ENCODE data around the gene KYAT1. TPM values are rescaled to one million over a fixed set of nuclear protein-coding genes. Genes with fewer than 3 reads are reported as not detected.
"Not testable (repeated sequence)": the region's sequence is repeated elsewhere in the genome, so short reads cannot be mapped to it uniquely, and the experiment has no call there.

KYAT1 gene
- total RNA-seq, 1 donor from 2014 or later = 9.2 TPM

DNA sequence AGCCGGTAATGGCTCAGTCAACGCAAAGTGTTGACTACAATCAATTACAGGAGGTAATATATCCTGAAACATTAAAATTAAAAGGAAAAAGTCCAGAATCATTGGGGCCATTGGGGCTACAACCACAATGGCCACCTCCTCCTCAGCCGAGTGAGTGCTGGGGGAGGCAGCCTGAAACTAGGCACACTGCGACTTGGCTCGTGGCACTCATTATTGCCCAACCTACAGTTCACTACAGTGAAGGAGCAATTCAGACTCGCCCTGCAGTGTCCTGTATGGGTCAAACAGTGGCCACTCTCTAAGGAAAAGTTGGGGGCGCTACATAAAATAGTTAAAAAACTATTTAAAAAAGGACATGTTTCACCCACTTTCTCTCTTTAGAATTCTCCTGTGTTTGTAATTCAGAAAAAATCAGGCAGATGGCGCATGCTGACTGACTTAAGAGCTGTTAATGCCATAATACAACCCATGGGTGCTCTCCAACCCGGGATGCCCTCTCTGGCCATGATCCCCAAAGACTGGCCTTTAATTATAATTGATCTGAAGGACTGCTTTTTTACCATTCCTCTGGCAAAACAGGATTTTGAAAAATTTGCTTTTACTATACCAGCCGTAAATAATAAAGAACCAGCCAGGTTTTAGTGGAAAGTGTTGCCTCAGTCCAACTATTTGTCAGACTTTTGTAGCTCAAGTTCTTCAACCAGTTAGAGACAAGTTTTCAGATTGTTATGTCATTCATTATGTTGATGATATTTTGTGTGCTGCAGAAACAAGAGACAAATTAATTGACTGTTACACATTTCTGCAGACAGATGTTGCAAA lies 29.8 kb downstream of the KYAT1 start:
- intact Hi-C loops (cut with DNase I) = not testable (repeated sequence)

DNA sequence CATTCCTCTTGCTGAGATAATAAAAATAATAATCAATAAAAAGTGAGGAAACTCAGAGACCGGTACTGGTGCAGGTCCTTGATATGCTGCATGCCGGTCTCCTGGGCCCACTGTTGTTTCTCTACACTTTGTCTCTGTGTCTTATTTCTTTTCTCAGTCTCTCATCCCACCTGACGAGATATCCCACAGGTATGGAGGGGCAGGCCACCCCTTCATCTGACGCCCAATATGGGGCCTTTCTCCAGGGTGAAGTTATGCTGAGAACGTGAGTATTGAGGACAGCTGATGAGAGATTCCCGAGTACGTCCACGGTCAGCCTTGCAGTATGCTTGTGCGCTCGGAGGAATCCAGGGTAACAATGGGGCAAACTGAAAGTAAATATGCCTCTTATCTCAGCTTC lies 30.7 kb downstream of the KYAT1 start:
- DNase-seq (ENCODE audit: low spot score); intact Hi-C loops (cut with DNase I): not testable (repeated sequence)

More for the DNA sequence above, 29.8 kb downstream of the KYAT1 start:
- not testable (repeated sequence) for DNase-seq (ENCODE audit: low spot score)

DNA sequence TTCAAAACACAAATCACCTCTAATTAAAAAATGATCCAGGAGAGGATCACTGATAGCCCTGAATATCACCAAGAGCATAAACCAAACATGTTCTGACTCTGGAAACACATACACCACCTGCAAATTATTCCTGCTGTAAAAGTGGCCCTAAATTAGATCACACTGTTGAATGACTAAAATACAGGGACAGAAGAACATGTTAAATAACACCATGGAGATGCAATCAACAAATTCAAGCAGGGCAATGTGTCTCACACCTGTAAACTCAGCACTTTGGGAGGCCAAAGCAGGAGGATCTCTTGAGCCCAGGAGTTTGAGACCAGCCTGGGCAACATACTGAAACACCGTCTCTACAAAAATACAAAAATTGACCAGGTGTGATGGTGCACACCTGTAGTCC lies 33.9 kb downstream of the KYAT1 start:
- no peak for DNase-seq (ENCODE audit: low spot score)
- intact Hi-C loops (cut with DNase I) = no loop called here

DNA sequence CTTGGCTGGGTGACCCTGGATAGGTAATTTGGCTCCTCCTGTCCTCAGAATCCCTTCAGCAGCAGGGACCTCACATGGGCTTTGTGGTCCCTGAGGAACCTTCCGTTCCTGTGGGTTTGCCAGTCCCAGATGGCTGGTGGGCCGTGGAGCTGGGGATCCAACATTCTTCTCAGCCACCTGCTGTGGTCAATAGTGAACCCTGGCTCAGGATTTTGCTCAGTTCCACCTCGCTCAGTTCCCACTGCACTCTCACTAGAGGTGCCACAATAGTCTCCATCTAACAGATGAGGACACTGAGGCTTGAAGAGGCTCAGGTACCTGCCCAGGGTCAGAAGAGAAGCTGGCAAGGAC lies 35.1 kb downstream of the KYAT1 start:
- no peak for DNase-seq (ENCODE audit: low spot score)
- intact Hi-C loops (cut with DNase I) = no loop called here

DNA sequence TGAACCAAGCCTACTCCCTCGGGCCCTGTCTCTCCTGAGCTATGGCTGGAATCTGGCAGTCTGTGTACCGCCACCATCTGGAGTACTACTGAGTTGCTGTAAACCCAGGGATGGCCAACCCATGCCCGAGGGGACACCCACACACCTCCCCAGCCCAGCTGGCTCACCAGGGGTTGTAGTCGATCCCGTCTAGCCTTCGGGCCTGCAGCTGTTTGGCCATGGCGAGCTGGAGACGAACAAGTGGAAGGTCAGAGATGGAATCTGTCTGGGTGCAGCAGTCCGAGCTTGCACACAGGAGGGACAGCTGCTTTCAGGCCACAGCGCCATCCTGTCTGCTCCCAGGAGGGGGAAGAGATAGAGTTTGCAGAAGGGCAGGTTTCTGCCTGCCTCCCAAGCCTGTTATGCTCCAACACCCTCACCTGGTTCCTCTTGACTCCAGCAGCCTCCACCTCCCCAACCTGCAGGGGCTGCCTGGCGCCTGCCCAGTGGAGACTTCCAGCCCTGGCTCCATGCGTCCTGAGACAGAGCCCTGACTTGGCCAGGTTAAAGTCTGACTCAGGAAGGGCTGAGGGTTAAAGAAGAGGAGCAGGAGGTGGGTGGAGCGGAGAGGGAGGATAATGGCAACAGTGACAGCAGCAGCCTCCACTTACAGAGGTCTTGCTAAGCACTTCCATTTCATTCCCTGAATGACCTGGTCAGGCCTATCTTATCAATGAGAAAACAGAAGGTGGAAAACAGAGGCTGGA lies 36.4 kb downstream of the KYAT1 start:
- intact Hi-C loops (cut with DNase I) = no loop called here
- DNase-seq (ENCODE audit: low spot score) = no peak

DNA sequence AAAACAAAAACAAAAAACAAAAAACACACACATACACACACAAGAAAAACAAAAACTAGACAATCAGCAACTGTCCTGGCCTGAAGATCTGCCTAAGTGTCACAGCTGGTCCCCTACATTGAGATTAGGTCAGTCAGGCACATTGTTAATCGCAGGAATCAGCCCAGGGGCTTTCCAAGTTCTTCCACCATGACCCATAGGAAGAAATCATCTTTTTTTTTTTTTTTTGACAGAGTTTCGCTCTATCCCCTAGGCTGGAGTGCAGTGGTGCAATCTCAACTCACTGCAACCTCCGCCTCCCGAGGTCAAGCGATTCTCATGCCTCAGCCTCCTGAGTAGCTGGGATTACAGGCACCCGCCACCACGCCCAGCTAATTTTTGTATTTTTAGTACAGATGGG lies 38.6 kb downstream of the KYAT1 start:
- DNase-seq (ENCODE audit: low spot score); intact Hi-C loops (cut with DNase I): not testable (repeated sequence)

DNA sequence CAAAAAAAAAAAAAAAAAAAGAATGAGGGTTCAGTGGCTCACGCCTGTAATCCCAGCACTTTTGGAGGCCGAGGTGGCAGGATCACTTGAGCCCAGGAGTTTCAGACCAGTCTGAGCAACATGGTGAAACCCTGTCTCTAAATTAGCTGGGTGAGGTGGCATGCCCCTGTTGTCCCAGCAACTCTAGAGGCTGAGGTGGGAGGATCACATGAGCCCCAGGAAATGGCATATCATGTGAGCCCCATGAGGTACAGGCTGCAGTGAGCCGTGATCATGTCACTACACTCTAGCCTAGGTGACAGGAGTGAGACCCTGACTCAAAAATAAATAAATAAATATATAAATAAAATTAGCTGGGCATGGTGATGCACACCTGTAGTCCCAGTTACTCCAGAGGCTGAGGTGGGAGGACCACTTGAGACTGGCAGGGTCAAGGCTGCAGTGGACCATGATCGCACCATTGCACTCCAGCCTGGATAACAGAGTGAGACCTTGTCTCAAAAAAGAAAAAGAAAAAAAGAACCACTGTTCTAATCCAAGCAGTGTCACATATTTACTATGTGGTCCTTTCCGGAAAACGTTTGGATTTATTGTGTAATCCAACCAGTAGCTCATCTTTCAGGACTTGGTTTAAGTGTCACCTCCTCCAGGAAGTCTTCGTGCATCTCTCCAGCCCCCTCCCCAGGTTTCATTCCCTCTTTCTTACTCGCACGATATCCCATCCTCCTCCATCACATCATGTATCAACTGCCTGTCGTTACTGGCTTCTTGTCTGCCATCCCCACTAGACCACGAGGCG lies 39.9 kb downstream of the KYAT1 start:
- intact Hi-C loops (cut with DNase I) = no loop called here
- DNase-seq (ENCODE audit: low spot score) = no peak

DNA sequence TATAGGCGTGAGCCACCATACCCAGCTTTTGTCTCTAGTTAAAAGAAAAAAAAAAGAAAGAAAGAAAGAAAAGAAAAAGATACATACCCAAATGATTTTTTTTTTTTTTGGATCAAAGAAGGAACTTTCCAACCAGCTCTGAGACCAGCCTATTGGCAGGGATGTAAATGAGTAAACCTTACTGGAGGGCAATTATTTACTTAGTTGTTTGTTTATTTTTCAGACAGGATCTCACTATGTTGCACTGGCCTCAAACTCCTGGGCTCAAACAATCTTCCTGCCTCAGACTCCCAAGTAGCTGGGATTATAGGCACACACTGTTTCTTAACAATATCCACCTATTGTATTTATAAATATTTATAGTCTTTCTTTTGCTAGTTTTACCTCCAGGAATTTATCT lies 41.2 kb downstream of the KYAT1 start:
- no peak for DNase-seq (ENCODE audit: low spot score)
- intact Hi-C loops (cut with DNase I) = no loop called here

DNA sequence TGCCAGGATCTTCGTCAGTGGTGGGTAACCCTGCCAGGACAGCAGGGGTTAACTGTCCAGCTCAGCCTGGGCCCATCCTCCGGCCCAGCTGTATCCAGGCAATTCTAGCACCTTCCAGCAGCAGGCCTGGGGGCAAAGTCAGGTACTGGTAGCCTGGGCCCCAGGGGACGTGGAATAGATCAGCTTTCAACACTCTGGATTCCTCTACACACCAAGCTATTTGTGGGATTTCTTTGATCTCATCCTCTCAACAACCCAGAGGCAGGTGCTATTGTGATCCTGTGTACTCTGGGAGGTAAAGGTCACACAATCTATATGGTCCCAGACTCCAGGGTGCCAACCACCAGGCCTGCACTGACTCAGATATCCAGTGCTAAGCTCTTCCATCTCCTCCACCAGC lies 43.4 kb downstream of the KYAT1 start:
- DNase-seq (ENCODE audit: low spot score) = no peak
- intact Hi-C loops (cut with DNase I) = no loop called here

DNA sequence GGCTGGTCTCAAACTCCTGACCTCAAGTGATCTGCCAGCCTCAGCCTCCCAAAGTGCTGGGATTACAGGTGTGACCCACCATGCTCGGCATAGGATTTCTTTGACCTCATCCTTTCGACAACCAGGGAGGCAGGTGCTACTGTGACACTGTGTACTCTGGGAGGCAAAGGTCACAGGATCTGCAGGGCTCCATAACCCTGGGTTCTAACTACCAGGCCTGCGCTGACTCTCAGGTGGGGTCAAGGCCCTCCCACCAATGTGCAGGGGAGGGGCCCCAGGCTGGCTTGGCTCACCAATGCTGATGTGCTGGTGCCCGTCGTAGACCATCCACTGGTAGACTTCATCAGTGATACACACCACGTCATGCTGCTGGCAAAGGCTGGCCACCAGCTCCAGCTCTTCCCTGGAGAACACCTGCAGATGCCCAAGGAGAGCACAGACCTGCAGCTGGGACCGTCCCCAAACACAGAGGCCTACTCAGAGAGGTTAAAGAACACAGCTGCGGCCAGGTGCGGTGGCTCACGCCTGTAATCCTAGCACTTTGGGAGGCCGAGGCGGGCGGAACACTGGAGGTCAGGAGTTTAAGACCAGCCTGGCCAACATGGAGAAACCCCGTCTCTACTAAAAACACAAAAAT lies 45.1 kb downstream of the KYAT1 start:
- no peak for DNase-seq (ENCODE audit: low spot score)
- intact Hi-C loops (cut with DNase I) = no loop called here

DNA sequence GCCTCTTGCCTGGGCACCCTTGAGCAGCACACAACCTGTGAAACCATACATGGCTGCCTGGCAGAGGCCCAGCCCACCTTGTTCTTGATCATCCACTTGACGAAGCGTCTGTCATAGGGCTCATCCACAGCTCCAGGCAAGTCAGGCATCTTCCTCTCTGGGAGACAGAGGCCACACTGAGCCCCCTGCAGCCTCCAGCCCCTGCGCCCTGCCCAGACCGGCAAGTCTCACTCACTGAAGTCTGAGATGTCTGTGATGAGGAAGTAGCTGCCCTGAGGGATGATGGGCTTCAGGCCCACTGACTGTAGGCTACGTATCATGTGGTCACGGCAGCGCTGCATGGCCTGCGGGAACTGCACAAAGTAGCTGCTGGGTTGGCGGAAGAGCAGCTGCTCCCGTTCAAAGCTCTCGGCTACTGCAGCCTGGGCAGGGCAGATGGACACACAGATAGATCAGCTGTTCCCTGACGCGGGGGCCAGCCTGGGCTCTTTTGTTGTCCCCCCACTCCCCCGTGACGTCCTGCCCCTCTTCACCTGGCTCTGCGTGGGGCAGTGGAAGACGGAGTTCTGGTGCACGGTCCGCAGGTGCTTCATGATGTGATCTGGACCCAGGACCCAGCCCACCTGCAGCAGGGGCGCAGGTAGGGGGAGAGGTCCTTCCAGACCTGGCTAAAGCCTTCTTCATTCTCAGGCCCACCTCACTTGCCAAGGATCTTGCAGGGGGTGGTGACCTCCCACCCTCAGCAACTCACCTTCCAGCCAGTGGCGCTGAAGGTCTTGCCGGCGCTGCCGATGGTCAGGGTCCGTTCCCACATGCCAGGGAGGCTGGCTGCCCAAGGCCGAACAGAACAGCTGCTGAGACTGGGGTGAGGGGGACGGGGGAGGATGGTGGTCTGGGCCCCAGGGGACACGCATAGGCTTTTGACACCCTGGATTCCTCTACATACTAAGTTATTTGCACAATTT lies 46.2 kb downstream of the KYAT1 start:
- DNase-seq (ENCODE audit: low spot score) = no peak
- intact Hi-C loops (cut with DNase I) = no loop called here

DNA sequence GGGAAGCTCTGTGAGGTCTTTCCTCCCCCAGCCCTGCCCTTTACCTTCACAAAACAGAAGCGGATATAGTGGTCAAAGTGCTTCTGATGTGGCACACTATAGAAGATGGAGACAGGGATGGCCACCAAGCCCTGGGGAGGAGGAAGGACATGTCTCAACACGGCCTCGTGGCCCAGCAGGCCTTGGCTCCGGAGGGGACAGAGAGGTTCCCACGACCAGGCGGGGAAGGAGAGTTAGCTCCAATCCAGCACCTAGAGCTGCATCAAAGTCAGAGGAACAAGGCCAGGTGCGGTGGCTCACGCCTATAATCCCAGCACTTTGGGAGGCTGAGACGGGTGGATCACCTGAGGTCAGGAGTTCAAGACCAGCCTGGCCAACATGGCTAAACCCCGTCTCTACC lies 48.1 kb downstream of the KYAT1 start:
- no peak for DNase-seq (ENCODE audit: low spot score)

DNA sequence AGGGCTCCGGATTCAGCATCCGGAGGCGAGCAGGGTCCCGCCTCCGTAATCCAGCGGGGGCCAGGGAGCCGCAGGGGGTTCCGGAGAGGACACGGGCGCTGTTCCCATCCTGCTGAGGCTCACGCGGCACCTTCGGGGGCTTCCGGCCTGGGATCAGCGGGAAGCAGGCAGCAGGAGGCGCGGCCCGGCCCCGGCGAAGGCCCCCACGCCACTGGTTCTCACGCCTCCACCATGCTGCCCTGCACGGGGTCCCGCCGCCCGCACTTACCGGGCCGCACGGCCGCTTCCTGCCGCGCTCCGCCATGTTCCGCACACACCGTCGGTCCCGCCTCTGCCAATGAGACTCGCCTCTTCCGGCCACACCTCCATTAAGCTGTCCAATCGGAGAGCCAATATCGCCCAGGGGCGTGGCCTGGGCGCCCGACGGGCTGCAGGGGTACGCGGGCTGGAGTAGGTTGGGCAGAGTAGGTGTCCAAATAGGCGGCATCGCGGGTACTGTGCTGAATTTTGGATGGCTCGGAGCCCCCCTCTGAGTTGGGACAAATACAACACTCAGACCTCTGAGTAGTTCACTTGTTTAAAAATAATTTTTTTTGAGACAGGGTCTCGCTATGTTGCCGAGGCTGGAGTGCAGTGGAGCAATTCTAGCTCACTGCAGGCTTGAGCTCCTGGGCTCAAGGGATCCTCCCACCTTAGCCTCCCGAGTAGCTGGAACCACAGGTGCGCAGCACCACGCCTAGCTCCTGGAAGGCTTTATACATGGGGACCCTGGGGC lies 52.1 kb downstream of the KYAT1 start, which contains the start of gene SPOUT1:
Gene SPOUT1 (minus strand): TSS at position 318 of the 775 bp plus-strand sequence. CDS start 14 bp downstream, at position 304.
- intact Hi-C loops (cut with DNase I) = no loop called here

More for the DNA sequence above, 48.1 kb downstream of the KYAT1 start:
- intact Hi-C loops (cut with DNase I) = no loop called here

DNA sequence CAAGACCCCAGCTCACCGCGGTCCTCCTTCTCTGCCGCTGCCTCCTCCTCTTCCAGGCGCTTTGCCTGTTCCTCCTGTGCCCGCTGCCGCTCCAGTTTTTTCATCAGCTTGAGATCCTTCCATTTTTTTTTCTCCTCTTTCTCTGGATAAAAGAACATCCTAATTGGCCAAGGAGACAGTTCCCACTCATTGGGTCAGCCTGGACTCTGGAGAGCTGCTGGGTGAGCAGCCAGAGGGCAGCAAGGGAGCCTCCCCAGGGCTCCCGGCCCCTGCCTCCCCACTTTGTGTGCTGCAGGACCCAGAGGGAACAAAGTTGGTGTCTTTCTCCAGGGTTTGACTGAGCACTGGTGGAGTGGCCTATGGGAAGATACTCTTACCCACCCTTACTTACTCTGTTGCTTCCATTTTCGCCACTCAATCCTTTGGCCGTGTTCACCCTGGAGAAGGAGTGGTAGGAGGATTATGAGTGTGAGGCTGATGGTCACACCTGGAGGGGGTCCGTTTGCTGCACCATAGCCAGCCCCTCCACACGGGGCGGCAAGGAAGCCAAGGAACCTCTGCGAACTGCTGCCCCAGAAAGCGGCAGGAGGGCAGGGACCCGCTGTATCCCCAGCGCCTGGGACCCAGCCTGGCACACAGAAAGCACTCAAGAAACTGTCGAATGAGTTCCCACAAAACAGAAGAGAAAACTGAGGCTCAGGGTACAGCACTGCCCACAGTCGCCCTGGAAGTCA lies 52.9 kb downstream of the KYAT1 start:
- DNase-seq (ENCODE audit: low spot score) = no peak
- intact Hi-C loops (cut with DNase I) = no loop called here

More for the DNA sequence above, 52.1 kb downstream of the KYAT1 start, which contains the start of gene SPOUT1:
- DNase-seq (ENCODE audit: low spot score) = peak; percentile 97

DNA sequence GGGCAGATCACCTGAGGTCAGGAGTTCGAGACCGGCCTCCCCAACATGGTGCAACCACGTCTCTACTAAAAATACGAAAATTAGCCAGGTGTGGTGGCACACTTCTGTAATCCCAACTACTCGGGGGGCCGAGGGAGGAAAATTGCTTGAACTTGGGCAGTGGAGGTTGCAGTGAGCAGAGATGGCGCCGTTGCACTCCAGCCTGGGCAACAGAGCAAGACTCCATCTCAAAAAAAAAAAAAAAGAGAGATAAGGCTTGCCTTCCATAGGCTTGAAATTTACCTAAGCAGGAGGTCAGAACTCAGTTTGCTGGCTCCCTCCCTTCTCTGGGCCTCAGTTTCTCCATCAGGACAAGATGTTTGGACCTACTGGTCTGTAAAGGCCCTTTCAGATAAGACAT lies 53.5 kb downstream of the KYAT1 start:
- intact Hi-C loops (cut with DNase I) = no loop called here
- DNase-seq (ENCODE audit: low spot score) = no peak

DNA sequence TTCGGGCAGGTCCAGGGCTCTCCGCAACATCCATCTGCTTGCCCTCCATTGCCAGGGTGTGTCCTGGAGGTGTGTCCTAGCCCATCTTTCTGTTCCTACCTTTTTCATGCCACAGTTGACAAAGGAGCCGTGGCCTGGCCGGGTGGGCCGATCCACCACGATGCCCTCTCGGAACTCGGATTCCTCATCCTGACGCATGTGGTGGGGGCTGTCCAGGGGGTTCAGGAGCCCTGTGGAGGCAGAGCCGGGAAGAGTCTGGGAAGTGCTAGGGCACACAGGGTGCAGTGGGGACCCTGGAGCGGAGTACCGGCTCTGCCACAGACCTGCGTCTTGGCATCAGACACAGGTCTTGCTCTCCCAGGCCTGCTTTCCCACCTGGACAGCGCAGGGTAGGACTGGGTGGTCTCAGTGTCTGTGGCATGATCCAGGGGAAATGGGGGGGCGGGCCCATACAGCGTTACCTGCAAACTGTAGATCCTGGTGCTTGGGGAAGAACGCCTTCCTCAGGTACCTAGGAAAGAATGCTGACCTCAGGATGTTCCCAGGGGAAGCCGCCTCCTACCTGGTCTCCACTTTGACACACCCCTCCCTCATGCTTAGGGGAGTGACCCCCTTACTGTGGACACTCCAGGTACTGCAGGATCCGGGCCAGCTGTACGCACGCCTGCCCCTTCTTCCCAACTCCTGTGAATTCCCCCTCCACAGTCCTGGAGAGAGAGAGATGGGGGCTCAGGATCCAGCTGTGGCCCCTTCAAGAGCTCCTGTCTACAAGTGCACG lies 55.6 kb downstream of the KYAT1 start:
- DNase-seq (ENCODE audit: low spot score) = no peak
- intact Hi-C loops (cut with DNase I) = no loop called here
